Measurements from ENCODE around the gene STK17A.

Gene STK17A

DNA sequence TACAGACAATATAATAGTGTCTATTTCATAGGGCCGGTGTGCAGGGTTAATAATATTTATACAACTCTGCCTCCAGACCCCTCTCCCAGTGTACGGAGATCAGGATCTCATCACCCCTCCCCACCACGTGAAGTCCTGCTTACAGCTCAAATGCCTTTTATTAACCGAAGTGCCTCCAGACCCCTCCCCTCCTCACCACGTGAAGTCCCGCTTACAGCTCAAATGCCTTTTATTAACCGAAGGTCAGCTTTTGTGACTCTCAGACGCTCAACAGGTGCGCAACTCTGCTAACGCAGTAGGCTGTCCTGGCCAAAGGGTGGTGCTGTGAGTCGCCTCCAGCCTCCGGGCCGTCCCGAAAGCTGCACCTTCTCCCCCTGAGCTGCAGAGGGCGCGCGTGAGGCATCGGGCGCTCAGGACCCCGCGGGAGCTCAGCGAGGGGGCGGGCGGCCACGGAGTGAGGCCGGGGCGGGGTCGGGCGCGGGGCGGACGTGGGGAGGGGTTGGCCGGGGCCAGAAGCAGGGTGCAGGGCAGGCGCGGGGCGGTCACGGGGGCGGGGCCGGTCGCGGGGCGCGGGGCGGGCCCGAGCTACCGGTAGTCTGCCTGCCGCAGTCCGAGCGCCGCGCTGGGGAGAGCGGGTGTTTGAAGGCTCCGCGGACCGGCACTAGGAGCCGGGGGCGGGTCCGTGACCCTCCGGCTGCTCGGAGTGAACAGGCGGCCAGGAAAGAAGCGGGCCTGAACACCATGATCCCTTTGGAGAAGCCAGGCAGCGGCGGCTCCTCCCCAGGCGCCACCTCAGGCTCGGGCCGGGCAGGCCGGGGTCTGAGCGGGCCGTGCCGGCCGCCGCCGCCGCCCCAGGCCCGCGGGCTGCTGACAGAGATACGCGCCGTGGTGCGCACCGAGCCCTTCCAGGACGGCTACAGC lies at the start of gene STK17A (continued):
- TF ChIP-seq CTCF (tag by site-specific recombination; IDR thresholded peaks at IDR 0.05) (peak; percentile 98), WT1 (tag by site-specific recombination; IDR thresholded peaks at IDR 0.05) (no peak), ZNF549 (tag by site-specific recombination; IDR thresholded peaks at IDR 0.05) (0 out of 2 replicates have a peak, but pooled peaks have one; percentile 51), SP2 (tag by site-specific recombination; IDR thresholded peaks at IDR 0.05) (peak; percentile 41), ZNF24 (tag by site-specific recombination; IDR thresholded peaks at IDR 0.05) (no peak), ZEB2 (tag by site-specific recombination; IDR thresholded peaks at IDR 0.05) (peak; percentile 78; the same call in 1 of the 2 replicates), FEZF1 (tag by site-specific recombination; IDR thresholded peaks at IDR 0.05) (no peak), ZFP69B (tag by site-specific recombination; IDR thresholded peaks at IDR 0.05) (no peak), ZNF645 (tag by site-specific recombination; IDR thresholded peaks at IDR 0.05) (no peak), ZNF416 (tag by site-specific recombination; IDR thresholded peaks at IDR 0.05) (no peak), MEIS1 (CRISPR knock-in tag; IDR thresholded peaks at IDR 0.05; ENCODE audit: borderline replicate concordance) (no peak), REPIN1 (tag by site-specific recombination; IDR thresholded peaks at IDR 0.05; ENCODE audit: low read depth) (no peak), SCRT1 (tag by site-specific recombination; IDR thresholded peaks at IDR 0.05; ENCODE audit: borderline replicate concordance) (peak; percentile 100), KLF7 (tag by site-specific recombination; IDR thresholded peaks at IDR 0.05; ENCODE audit: borderline replicate concordance) (no peak), ZFP37 (tag by site-specific recombination; IDR thresholded peaks at IDR 0.05) (peak; percentile 65; the same call in 1 of the 2 replicates), ZNF561 (tag by site-specific recombination; IDR thresholded peaks at IDR 0.05; ENCODE audit: borderline replicate concordance) (no peak), HOXD13 (CRISPR knock-in tag; IDR thresholded peaks at IDR 0.05; ENCODE audit: borderline replicate concordance) (no peak), ZBTB17 (tag by site-specific recombination; IDR thresholded peaks at IDR 0.05) (peak; percentile 49; the same call in 1 of the 2 replicates), ZXDB (tag by site-specific recombination; IDR thresholded peaks at IDR 0.05) (no peak), ZNF544 (tag by site-specific recombination; IDR thresholded peaks at IDR 0.05) (no peak), ZBTB20 (tag by site-specific recombination; IDR thresholded peaks at IDR 0.05) (no peak; the same call in 1 of the 2 replicates), ZNF211 (tag by site-specific recombination; IDR thresholded peaks at IDR 0.05; ENCODE audit: low read depth) (no peak), PRDM10 (tag by site-specific recombination; IDR thresholded peaks at IDR 0.05) (0 out of 2 replicates have a peak, but pooled peaks have one; percentile 13), ZNF658 (tag by site-specific recombination; IDR thresholded peaks at IDR 0.05) (no peak), ZSCAN16 (tag by site-specific recombination; IDR thresholded peaks at IDR 0.05) (no peak), ZNF324 (tag by site-specific recombination; IDR thresholded peaks at IDR 0.05) (no peak), ZNF677 (tag by site-specific recombination; IDR thresholded peaks at IDR 0.05) (0 out of 2 replicates have a peak, but pooled peaks have one; percentile 15), ZNF768 (tag by site-specific recombination; IDR thresholded peaks at IDR 0.05) (no peak; the same call in 1 of the 2 replicates), ZNF10 (tag by site-specific recombination; IDR thresholded peaks at IDR 0.05) (no peak), ZNF596 (tag by site-specific recombination; IDR thresholded peaks at IDR 0.05) (peak; percentile 51; the same call in 1 of the 2 replicates), ZNF423 (tag by site-specific recombination; IDR thresholded peaks at IDR 0.05) (no peak)
- TF ChIP-seq, protein P1, sequence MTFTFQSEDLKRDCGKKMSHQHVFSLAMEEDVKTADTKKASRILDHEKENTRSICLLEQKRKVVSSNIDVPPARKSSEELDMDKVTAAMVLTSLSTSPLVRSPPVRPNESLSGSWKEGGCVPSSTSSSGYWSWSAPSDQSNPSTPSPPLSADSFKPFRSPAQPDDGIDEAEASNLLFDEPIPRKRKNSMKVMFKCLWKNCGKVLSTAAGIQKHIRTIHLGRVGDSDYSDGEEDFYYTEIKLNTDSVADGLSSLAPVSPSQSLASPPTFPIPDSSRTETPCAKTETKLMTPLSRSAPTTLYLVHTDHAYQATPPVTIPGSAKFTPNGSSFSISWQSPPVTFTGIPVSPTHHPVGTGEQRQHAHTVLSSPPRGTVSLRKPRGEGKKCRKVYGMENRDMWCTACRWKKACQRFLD (tag by site-specific recombination; IDR thresholded peaks at IDR 0.05), result no peak
